Suprapubic skin (tissue), 4 donors: ENCODE data around the gene DNAH3.

Experiments
- CTCF ChIP-seq, 2 donors: fragments of 200-600 bp in 1 of 2; fragments of 450-650 bp in 1 of 2; sonication (generic) in 1 of 2; IDR thresholded peaks; one replicate each; pipeline ENCODE4 v1.5.1; 2016 to 2019; ENCODE audit warnings: antibody characterized with exemption in 2 of 2, mild to moderate bottlenecking in 1 of 2, moderate library complexity in 1 of 2
- POLR2A ChIP-seq, 2 donors: fragments of 450-650 bp; IDR thresholded peaks; one replicate each; pipeline ENCODE4 v1.6.1; 2017; ENCODE audit warnings: antibody characterized with exemption in 2 of 2, mild to moderate bottlenecking in 2 of 2, moderate library complexity in 2 of 2
- POLR2AphosphoS5 ChIP-seq, 3 donors: sonication (generic); formaldehyde crosslinking; IDR thresholded peaks; one replicate each; pipeline ENCODE4 v1.6.1; 2017; ENCODE audit warnings: antibody characterized with exemption in 3 of 3

GRCh38 chr16:20948444-20948843 lies 202.2 kb downstream of the DNAH3 start:
- TF ChIP-seq CTCF (IDR thresholded peaks at IDR 0.05) (no peak), POLR2A (IDR thresholded peaks at IDR 0.05) (no peak), POLR2AphosphoS5 (IDR thresholded peaks at IDR 0.05) (no peak)
